ENCODE results near the gene MTMR11.
"Not testable (repeated sequence)": the region's sequence is repeated elsewhere in the genome, so short reads cannot be mapped to it uniquely, and the experiment has no call there.

MTMR11 gene

GRCh38 chr1:149949911-149950310 lies 13.2 kb upstream of the MTMR11 start:
- no peak overlapping the region for H3K27ac Mint-ChIP-seq
- no peak for DNase-seq (ENCODE audit: low spot score in 2 of 2)
- ATAC-seq, result no peak
- H3K36me3 Mint-ChIP-seq, result peaks cover 76% of the 10 kb centered on the region
- no peaks in the 10 kb centered on the region for H3K4me1 Mint-ChIP-seq
- no peak overlapping the region for H3K4me3 Mint-ChIP-seq
- H3K9me3 Mint-ChIP-seq, result no peaks in the 10 kb centered on the region

- H3K27ac Mint-ChIP-seq, result no peak overlapping the region
These were observed 8.5 kb upstream of the MTMR11 start for GRCh38 chr1:149945206-149945605.

GRCh38 chr1:149942885-149943284 lies 6.2 kb upstream of the MTMR11 start:
- peaks cover 26% of the 10 kb centered on the region for H3K4me1 Mint-ChIP-seq
- H3K9me3 Mint-ChIP-seq, result no peaks in the 10 kb centered on the region
- DNase-seq (ENCODE audit: low spot score in 2 of 2), result no peak
- H3K4me3 Mint-ChIP-seq, result no peak overlapping the region
- peak overlapping the region; percentile 79 for H3K27ac Mint-ChIP-seq
- ATAC-seq, result no peak
- H3K36me3 Mint-ChIP-seq, result peaks cover 57% of the 10 kb centered on the region

More at GRCh38 chr1:149945206-149945605, 8.5 kb upstream of the MTMR11 start:
- H3K36me3 Mint-ChIP-seq, result peaks cover 81% of the 10 kb centered on the region
- no peak for ATAC-seq
- H3K4me3 Mint-ChIP-seq, result no peak overlapping the region
- H3K4me1 Mint-ChIP-seq, result peaks cover 11% of the 10 kb centered on the region
- no peaks in the 10 kb centered on the region for H3K9me3 Mint-ChIP-seq
- no peak for DNase-seq (ENCODE audit: low spot score in 2 of 2)

- Mint-ChIP-seq H3K4me3 (no peak overlapping the region), H3K4me1 (peaks cover 32% of the 10 kb centered on the region), H3K9me3 (no peaks in the 10 kb centered on the region), H3K36me3 (peaks cover 51% of the 10 kb centered on the region), H3K27ac (no peak overlapping the region)
- no peak for ATAC-seq
- DNase-seq (ENCODE audit: low spot score in 2 of 2), result no peak
These were observed 5.5 kb upstream of the MTMR11 start for GRCh38 chr1:149942207-149942606.

- no peak for ATAC-seq
- H3K27ac Mint-ChIP-seq, result no peak overlapping the region
- peaks cover 35% of the 10 kb centered on the region for H3K4me1 Mint-ChIP-seq
- H3K4me3 Mint-ChIP-seq, result no peak overlapping the region
- no peak for DNase-seq (ENCODE audit: low spot score in 2 of 2)
- H3K9me3 Mint-ChIP-seq, result no peaks in the 10 kb centered on the region
- peaks cover 36% of the 10 kb centered on the region for H3K36me3 Mint-ChIP-seq
These were observed 3.7 kb upstream of the MTMR11 start for GRCh38 chr1:149940427-149940826.

- H3K27ac Mint-ChIP-seq, result peak overlapping the region; percentile 68
These were observed 2.0 kb upstream of the MTMR11 start for GRCh38 chr1:149938668-149939003.

GRCh38 chr1:149937759-149938158 lies 1.1 kb upstream of the MTMR11 start:
- peak; percentile 6 for ATAC-seq
- peaks cover 24% of the 10 kb centered on the region for H3K4me1 Mint-ChIP-seq

More at GRCh38 chr1:149938668-149939003, 2.0 kb upstream of the MTMR11 start:
- H3K36me3 Mint-ChIP-seq, result peaks cover 21% of the 10 kb centered on the region
- DNase-seq (ENCODE audit: low spot score in 2 of 2); H3K9me3 Mint-ChIP-seq; ATAC-seq: not testable (repeated sequence)
- H3K4me3 Mint-ChIP-seq, result peak overlapping the region; percentile 5
- peaks cover 32% of the 10 kb centered on the region for H3K4me1 Mint-ChIP-seq

GRCh38 chr1:149936992-149937705 lies 470 bp upstream of the MTMR11 start:
- Mint-ChIP-seq H3K36me3 (peaks cover 16% of the 10 kb centered on the region), H3K9me3 (no peaks in the 10 kb centered on the region), H3K4me3 (no peak overlapping the region), H3K4me1 (peaks cover 24% of the 10 kb centered on the region), H3K27ac (no peak overlapping the region)
- DNase-seq (ENCODE audit: low spot score in 2 of 2) (no peak), ATAC-seq (no peak)

More at GRCh38 chr1:149937759-149938158, 1.1 kb upstream of the MTMR11 start:
- Mint-ChIP-seq H3K27ac (no peak overlapping the region), H3K4me3 (no peak overlapping the region), H3K36me3 (peaks cover 16% of the 10 kb centered on the region), H3K9me3 (no peaks in the 10 kb centered on the region)
- no peak for DNase-seq (ENCODE audit: low spot score in 2 of 2)

GRCh38 chr1:149934356-149934755 lies 2.3 kb downstream of the MTMR11 start:
- Mint-ChIP-seq H3K4me3 (no peak overlapping the region), H3K9me3 (no peaks in the 10 kb centered on the region), H3K27ac (peak overlapping the region; percentile 32), H3K4me1 (peaks cover 39% of the 10 kb centered on the region), H3K36me3 (peaks cover 6% of the 10 kb centered on the region)
- no peak for ATAC-seq
- no peak for DNase-seq (ENCODE audit: low spot score in 2 of 2)

GRCh38 chr1:149933208-149933607 lies 3.5 kb downstream of the MTMR11 start:
- H3K27ac Mint-ChIP-seq, result no peak overlapping the region
- H3K9me3 Mint-ChIP-seq, result no peaks in the 10 kb centered on the region
- no peak for ATAC-seq
- H3K4me3 Mint-ChIP-seq, result no peak overlapping the region
- peaks cover 41% of the 10 kb centered on the region for H3K4me1 Mint-ChIP-seq
- H3K36me3 Mint-ChIP-seq, result peaks cover 6% of the 10 kb centered on the region
- DNase-seq (ENCODE audit: low spot score in 2 of 2), result no peak

GRCh38 chr1:149932474-149932873 lies 4.2 kb downstream of the MTMR11 start:
- no peak overlapping the region for H3K4me3 Mint-ChIP-seq
- H3K27ac Mint-ChIP-seq, result peak overlapping the region; percentile 33
- ATAC-seq (no peak), DNase-seq (ENCODE audit: low spot score in 2 of 2) (no peak)
- peaks cover 36% of the 10 kb centered on the region for H3K4me1 Mint-ChIP-seq
- H3K9me3 Mint-ChIP-seq, result no peaks in the 10 kb centered on the region
- H3K36me3 Mint-ChIP-seq, result peaks cover 11% of the 10 kb centered on the region

GRCh38 chr1:149931212-149931790 lies 5.4 kb downstream of the MTMR11 start:
- Mint-ChIP-seq H3K9me3 (no peaks in the 10 kb centered on the region), H3K4me1 (peaks cover 39% of the 10 kb centered on the region), H3K36me3 (peaks cover 22% of the 10 kb centered on the region), H3K4me3 (peak overlapping the region; percentile 23), H3K27ac (peak overlapping the region; percentile 73)
- DNase-seq (ENCODE audit: low spot score in 2 of 2), result no peak
- ATAC-seq, result no peak

- ATAC-seq, result no peak
- peaks cover 54% of the 10 kb centered on the region for H3K4me1 Mint-ChIP-seq
- no peak for DNase-seq (ENCODE audit: low spot score in 2 of 2)
- peaks cover 31% of the 10 kb centered on the region for H3K36me3 Mint-ChIP-seq
- H3K27ac Mint-ChIP-seq, result peak overlapping the region; percentile 73
- no peaks in the 10 kb centered on the region for H3K9me3 Mint-ChIP-seq
- H3K4me3 Mint-ChIP-seq, result peak overlapping the region; percentile 91
These were observed 6.8 kb downstream of the MTMR11 start for GRCh38 chr1:149929856-149930255.

- H3K27ac Mint-ChIP-seq, result peak overlapping the region; percentile 92
- H3K4me1 Mint-ChIP-seq, result peaks cover 60% of the 10 kb centered on the region
- peak overlapping the region; percentile 91 for H3K4me3 Mint-ChIP-seq
- H3K9me3 Mint-ChIP-seq, result no peaks in the 10 kb centered on the region
- DNase-seq (ENCODE audit: low spot score in 2 of 2) (no peak), ATAC-seq (no peak)
- peaks cover 46% of the 10 kb centered on the region for H3K36me3 Mint-ChIP-seq
These were observed 8.3 kb downstream of the MTMR11 start for GRCh38 chr1:149928401-149928724.

GRCh38 chr1:149927563-149928400 lies 8.9 kb downstream of the MTMR11 start, which contains the start of gene SF3B4:
Gene SF3B4, minus strand, starts transcription at chr1:149927803. Its CDS starts 44 bp downstream, at chr1:149927759.
- Mint-ChIP-seq H3K4me3 (peak within 1 kb of the TSS; percentile 91), H3K27ac (peak within 1 kb of the TSS; percentile 92), H3K4me1 (peaks cover 60% of the 10 kb centered on the region), H3K9me3 (no peaks in the 10 kb centered on the region), H3K36me3 (peaks cover 52% of the 10 kb centered on the region)
- peak; percentile 98 for ATAC-seq
- peak; percentile 86 to 96 for DNase-seq (ENCODE audit: low spot score in 2 of 2)

All from stimulated activated effector memory CD8-positive, alpha-beta T cell treated with anti-CD3 and anti-CD28 coated beads, Interleukin-12 subunit alpha, Interleukin-12 subunit beta, amount 100 ng/mL, for 72 hours (primary cell).